ENCODE results near the gene IFNA10.
A peak's percentile ranks its signal among the peaks of the same experiment; 100 is the strongest.
"Not testable (repeated sequence)": the region's sequence is repeated elsewhere in the genome, so short reads cannot be mapped to it uniquely, and the experiment has no call there.

IFNA10 gene

GRCh38 chr9:21207043-21207442, at the start of gene IFNA10:
Gene IFNA10 (minus strand): TSS chr9:21207143. CDS start chr9:21207097, 46 bp downstream.
- not testable (repeated sequence) for H3K27ac ChIP-seq (ENCODE audit: low read depth, low read length); H3K4me1 ChIP-seq (ENCODE audit: control insufficient read depth, insufficient read depth, low read length); H3K36me3 ChIP-seq (ENCODE audit: control insufficient read depth, insufficient read depth, low read length); H3K9me3 ChIP-seq (ENCODE audit: control insufficient read depth, insufficient read depth, low read length); H3K27me3 ChIP-seq (ENCODE audit: control insufficient read depth, insufficient read depth, low read length); H3K9ac ChIP-seq (ENCODE audit: low read depth, low read length); H3K4me3 ChIP-seq (ENCODE audit: low read depth, low read length)

GRCh38 chr9:21255538-21256212, 48.7 kb upstream of the IFNA10 start:
- peaks cover 6% of the 10 kb centered on the region; the same call in 1 of the 2 replicates for H3K4me1 ChIP-seq (ENCODE audit: control insufficient read depth, insufficient read depth, low read length)
- H3K9ac ChIP-seq (ENCODE audit: low read depth, low read length), result no peak overlapping the region
- H3K27ac ChIP-seq (ENCODE audit: low read depth, low read length), result no peak overlapping the region
- peaks cover 6% of the 10 kb centered on the region for H3K27me3 ChIP-seq (ENCODE audit: control insufficient read depth, insufficient read depth, low read length)
- H3K36me3 ChIP-seq (ENCODE audit: control insufficient read depth, insufficient read depth, low read length), result no peaks in the 10 kb centered on the region
- H3K4me3 ChIP-seq (ENCODE audit: low read depth, low read length), result no peak overlapping the region
- H3K9me3 ChIP-seq (ENCODE audit: control insufficient read depth, insufficient read depth, low read length), result no peaks in the 10 kb centered on the region

GRCh38 chr9:21252721-21253547, 46.0 kb upstream of the IFNA10 start:
- Histone ChIP-seq H3K27ac (ENCODE audit: low read depth, low read length) (no peak overlapping the region), H3K36me3 (ENCODE audit: control insufficient read depth, insufficient read depth, low read length) (no peaks in the 10 kb centered on the region), H3K4me1 (ENCODE audit: control insufficient read depth, insufficient read depth, low read length) (peaks cover 6% of the 10 kb centered on the region; the same call in 1 of the 2 replicates), H3K9ac (ENCODE audit: low read depth, low read length) (no peak overlapping the region), H3K27me3 (ENCODE audit: control insufficient read depth, insufficient read depth, low read length) (peaks cover 6% of the 10 kb centered on the region), H3K4me3 (ENCODE audit: low read depth, low read length) (no peak overlapping the region), H3K9me3 (ENCODE audit: control insufficient read depth, insufficient read depth, low read length) (no peaks in the 10 kb centered on the region)

- no peaks in the 10 kb centered on the region for H3K9me3 ChIP-seq (ENCODE audit: control insufficient read depth, insufficient read depth, low read length)
- no peak overlapping the region for H3K4me3 ChIP-seq (ENCODE audit: low read depth, low read length)
- H3K9ac ChIP-seq (ENCODE audit: low read depth, low read length), result no peak overlapping the region
- H3K36me3 ChIP-seq (ENCODE audit: control insufficient read depth, insufficient read depth, low read length), result no peaks in the 10 kb centered on the region
- peaks cover 6% of the 10 kb centered on the region for H3K27me3 ChIP-seq (ENCODE audit: control insufficient read depth, insufficient read depth, low read length)
- H3K4me1 ChIP-seq (ENCODE audit: control insufficient read depth, insufficient read depth, low read length), result peaks cover 6% of the 10 kb centered on the region; the same call in 1 of the 2 replicates
- H3K27ac ChIP-seq (ENCODE audit: low read depth, low read length), result peak overlapping the region; percentile 22
Measured at GRCh38 chr9:21251638-21252037, 44.7 kb upstream of the IFNA10 start.

DNA sequence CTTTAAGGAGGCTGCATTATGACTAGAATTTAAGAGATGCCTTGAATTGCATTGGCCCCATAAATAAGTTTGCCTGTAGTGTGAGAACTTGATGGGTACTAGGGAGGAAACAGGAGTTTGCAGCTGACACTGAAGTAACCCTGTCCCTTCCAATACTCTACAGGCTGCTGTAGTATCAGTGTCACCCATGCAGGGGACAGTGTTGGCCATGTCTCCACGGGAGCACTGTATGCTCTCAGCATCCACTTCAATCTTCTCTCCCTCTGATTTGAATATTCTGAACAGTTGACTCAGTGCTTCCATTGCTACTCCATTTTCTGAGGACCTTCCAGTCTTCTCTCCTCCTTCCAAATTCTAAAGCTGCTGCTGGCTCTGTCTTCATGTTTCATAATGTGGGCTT, 44.2 kb upstream of the IFNA10 start:
- no peak overlapping the region for H3K9ac ChIP-seq (ENCODE audit: low read depth, low read length)
- H3K27me3 ChIP-seq (ENCODE audit: control insufficient read depth, insufficient read depth, low read length), result peaks cover 6% of the 10 kb centered on the region
- peaks cover 6% of the 10 kb centered on the region; the same call in 1 of the 2 replicates for H3K4me1 ChIP-seq (ENCODE audit: control insufficient read depth, insufficient read depth, low read length)
- no peak overlapping the region for H3K4me3 ChIP-seq (ENCODE audit: low read depth, low read length)
- H3K9me3 ChIP-seq (ENCODE audit: control insufficient read depth, insufficient read depth, low read length), result no peaks in the 10 kb centered on the region
- H3K27ac ChIP-seq (ENCODE audit: low read depth, low read length), result peak overlapping the region; percentile 22
- no peaks in the 10 kb centered on the region for H3K36me3 ChIP-seq (ENCODE audit: control insufficient read depth, insufficient read depth, low read length)

- H3K27ac ChIP-seq (ENCODE audit: low read depth, low read length), result no peak overlapping the region
- no peaks in the 10 kb centered on the region for H3K36me3 ChIP-seq (ENCODE audit: control insufficient read depth, insufficient read depth, low read length)
- no peaks in the 10 kb centered on the region for H3K9me3 ChIP-seq (ENCODE audit: control insufficient read depth, insufficient read depth, low read length)
- no peaks in the 10 kb centered on the region for H3K4me1 ChIP-seq (ENCODE audit: control insufficient read depth, insufficient read depth, low read length)
- no peak overlapping the region for H3K9ac ChIP-seq (ENCODE audit: low read depth, low read length)
- H3K4me3 ChIP-seq (ENCODE audit: low read depth, low read length), result no peak overlapping the region
- H3K27me3 ChIP-seq (ENCODE audit: control insufficient read depth, insufficient read depth, low read length), result no peaks in the 10 kb centered on the region
Measured at GRCh38 chr9:21244836-21245235, 37.9 kb upstream of the IFNA10 start.

- Histone ChIP-seq H3K4me3 (ENCODE audit: low read depth, low read length) (no peak within 1 kb of the TSS), H3K27ac (ENCODE audit: low read depth, low read length) (no peak within 1 kb of the TSS), H3K27me3 (ENCODE audit: control insufficient read depth, insufficient read depth, low read length) (no peaks in the 10 kb centered on the region), H3K36me3 (ENCODE audit: control insufficient read depth, insufficient read depth, low read length) (no peaks in the 10 kb centered on the region), H3K9me3 (ENCODE audit: control insufficient read depth, insufficient read depth, low read length) (no peaks in the 10 kb centered on the region), H3K4me1 (ENCODE audit: control insufficient read depth, insufficient read depth, low read length) (no peaks in the 10 kb centered on the region), H3K9ac (ENCODE audit: low read depth, low read length) (no peak within 1 kb of the TSS)
Measured at GRCh38 chr9:21239911-21240310, 33.0 kb upstream of the IFNA10 start, which contains the start of gene IFNA14. Gene IFNA14 (minus strand): TSS chr9:21240005. CDS start chr9:21239935, 70 bp downstream.

DNA sequence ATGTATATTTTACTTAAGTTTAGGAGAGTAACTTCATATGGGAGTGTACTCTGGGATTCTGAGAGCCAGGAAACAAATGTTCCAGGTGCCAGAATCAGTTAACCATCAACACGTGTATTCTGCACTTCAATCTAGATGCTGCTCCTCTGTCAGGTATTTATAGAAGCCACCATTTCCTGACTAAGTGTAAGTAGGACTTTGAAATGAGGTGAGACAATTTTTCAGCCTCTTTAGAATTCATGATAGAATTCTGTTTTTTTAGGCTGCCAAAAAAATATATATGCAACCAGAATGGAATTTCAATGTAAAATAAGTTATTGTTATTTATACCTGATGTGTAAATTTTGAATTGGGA, 29.4 kb upstream of the IFNA10 start:
- not testable (repeated sequence) for H3K4me1 ChIP-seq (ENCODE audit: control insufficient read depth, insufficient read depth, low read length); H3K9ac ChIP-seq (ENCODE audit: low read depth, low read length); H3K4me3 ChIP-seq (ENCODE audit: low read depth, low read length); H3K27me3 ChIP-seq (ENCODE audit: control insufficient read depth, insufficient read depth, low read length); H3K36me3 ChIP-seq (ENCODE audit: control insufficient read depth, insufficient read depth, low read length); H3K9me3 ChIP-seq (ENCODE audit: control insufficient read depth, insufficient read depth, low read length); H3K27ac ChIP-seq (ENCODE audit: low read depth, low read length)

GRCh38 chr9:21235468-21236359, 28.8 kb upstream of the IFNA10 start:
- not testable (repeated sequence) for H3K9ac ChIP-seq (ENCODE audit: low read depth, low read length); H3K27ac ChIP-seq (ENCODE audit: low read depth, low read length); H3K4me3 ChIP-seq (ENCODE audit: low read depth, low read length); H3K4me1 ChIP-seq (ENCODE audit: control insufficient read depth, insufficient read depth, low read length); H3K9me3 ChIP-seq (ENCODE audit: control insufficient read depth, insufficient read depth, low read length); H3K36me3 ChIP-seq (ENCODE audit: control insufficient read depth, insufficient read depth, low read length); H3K27me3 ChIP-seq (ENCODE audit: control insufficient read depth, insufficient read depth, low read length)

DNA sequence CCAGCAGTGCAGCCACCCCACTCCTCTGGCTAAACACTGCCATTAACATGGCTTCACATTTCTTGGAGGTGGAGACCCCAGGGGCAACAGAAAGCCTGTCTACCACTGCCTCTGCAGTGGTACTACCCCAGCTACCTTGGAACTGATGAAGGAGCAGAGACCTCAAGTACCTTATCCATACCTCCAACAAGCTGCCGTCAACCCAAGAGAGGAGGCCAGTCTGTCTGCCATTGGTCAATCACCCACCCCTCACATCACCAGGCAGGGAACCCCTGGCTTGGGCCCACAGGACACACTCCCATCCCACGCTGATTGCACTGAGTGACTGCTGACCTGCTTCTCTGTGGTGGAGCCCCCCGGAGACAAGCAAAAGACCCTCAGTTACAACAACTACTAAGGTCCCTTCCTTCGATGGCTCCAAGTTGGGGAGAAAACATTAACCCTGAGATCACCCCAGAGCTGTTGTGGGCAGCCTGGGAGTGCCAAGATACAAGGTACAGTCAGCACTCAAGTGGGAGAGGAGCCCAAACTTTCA, 27.3 kb upstream of the IFNA10 start:
- Histone ChIP-seq H3K27me3 (ENCODE audit: control insufficient read depth, insufficient read depth, low read length) (no peaks in the 10 kb centered on the region), H3K4me3 (ENCODE audit: low read depth, low read length) (no peak overlapping the region), H3K27ac (ENCODE audit: low read depth, low read length) (no peak overlapping the region), H3K36me3 (ENCODE audit: control insufficient read depth, insufficient read depth, low read length) (no peaks in the 10 kb centered on the region), H3K4me1 (ENCODE audit: control insufficient read depth, insufficient read depth, low read length) (no peaks in the 10 kb centered on the region), H3K9ac (ENCODE audit: low read depth, low read length) (no peak overlapping the region), H3K9me3 (ENCODE audit: control insufficient read depth, insufficient read depth, low read length) (no peaks in the 10 kb centered on the region)
